Activated T-cell treated with anti-CD3 and anti-CD28 coated beads, Interleukin-2, amount 50 U/mL, for 1 hour (primary cell): ENCODE data around the gene CAMSAP3.

Experiments used
- DNase-seq: peaks from one replicate; pipeline ENCODE4 v3.0.0-alpha.2; 2020

Gene CAMSAP3

DNA sequence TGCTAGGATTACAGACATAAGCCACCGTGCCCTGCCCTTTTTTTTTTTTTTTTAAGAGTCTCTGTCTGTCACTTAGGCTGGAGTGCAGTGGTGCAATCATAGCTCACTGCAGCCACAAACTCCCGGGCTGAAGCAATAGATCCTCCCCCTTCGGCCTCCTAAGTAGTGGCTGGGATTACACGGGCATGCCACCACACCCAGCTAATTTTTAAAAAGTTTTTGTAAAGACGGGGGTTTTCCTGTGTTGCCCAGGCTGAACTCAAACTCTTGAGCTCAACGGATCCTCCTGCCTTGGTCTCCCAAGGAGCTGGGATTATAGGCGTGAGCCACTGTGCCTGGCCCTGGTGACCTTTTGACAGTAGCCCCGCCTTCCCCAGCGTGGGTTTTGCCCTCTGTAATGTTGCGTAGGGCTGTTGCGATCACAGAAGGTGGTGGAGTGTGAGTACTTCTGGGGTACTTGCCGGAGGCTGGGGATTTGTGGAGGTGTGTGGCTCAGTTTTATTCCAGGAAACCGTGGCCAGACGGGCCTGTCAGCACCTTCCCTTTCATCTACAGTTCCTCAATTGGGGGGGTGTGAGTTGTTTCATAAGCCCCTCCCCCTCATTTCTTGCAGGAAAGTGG, 61.6 kb downstream of the CAMSAP3 start:
- no peak for DNase-seq

DNA sequence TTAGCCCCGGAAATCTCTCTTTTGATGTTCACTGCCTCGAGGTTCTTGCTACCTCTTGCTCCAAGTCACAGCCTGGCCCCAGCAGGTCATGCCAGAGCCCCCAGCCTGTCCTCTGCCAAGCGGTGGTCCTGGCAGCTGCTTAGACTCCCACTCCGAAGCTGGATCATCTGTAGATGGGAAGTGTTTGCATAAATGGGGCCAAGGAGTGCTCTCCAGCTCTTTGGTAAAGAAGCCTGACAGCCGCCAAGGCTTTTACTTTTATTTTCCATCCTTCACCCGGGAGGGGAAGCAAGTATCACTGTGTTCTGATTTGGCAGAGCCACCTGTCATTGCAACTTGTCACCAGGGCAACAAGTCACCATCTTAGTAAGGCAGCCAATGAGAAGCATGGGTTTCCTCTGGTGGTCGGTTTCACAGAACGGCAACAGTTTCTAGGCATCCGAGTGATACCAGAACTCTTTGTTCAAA, 62.6 kb downstream of the CAMSAP3 start:
- DNase-seq: peak; percentile 35

DNA sequence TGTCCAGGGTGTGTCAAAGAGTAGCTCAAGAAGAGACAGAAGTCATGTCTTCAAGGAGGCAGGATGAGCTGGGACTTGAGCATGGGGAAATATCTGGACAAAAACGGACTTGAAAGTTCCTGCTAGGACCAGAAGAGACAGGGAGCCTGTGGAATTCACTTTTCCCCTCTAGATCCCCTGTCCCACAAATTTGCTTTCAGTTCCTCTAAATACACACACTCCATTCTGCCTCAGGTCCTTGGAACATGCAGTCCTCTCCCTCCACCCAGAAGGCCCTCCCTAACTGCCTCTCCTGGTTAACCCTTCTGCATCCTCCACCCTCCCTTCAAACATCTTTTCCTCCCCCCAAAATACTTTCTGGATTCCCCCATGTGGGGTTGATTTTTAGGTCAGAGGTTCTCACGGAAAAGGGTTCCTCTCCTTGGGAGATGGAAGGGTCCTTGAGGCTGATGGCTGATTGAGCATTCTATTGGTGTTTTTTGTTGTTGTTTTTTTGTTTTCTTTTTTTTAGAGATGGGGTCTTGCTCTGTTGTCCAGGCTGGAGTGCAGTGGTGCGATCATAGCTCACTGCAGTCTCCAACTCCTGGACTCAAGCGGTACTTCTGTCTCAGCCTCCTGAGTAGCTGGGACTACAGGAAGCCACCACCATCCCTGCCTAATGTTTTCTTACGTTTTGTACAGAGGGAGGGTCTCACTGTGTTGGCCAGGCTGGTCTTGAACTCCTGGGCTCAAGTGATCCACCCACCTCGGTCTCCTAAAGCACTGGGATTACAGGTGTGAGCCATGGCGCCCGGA, 66.3 kb downstream of the CAMSAP3 start:
- DNase-seq: no peak

DNA sequence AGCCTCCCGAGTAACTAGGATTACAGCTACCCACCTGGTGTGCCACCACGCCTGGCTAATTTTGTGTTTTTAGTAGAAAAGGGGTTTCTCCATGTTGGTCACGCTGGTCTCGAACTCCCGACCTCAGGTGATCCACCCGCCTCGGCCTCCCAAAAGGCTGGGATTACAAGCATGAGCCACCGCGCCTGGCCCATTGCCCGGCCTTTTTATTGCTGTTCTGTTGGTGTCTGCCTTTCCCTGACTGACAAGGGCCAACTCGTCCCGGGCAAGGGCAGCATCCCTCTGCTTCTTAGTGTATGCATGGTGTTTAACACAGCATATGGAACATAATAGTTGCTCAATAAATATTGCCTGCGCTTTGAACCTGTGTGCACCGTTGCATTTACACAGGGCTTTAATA, 67.0 kb downstream of the CAMSAP3 start:
- DNase-seq: no peak

DNA sequence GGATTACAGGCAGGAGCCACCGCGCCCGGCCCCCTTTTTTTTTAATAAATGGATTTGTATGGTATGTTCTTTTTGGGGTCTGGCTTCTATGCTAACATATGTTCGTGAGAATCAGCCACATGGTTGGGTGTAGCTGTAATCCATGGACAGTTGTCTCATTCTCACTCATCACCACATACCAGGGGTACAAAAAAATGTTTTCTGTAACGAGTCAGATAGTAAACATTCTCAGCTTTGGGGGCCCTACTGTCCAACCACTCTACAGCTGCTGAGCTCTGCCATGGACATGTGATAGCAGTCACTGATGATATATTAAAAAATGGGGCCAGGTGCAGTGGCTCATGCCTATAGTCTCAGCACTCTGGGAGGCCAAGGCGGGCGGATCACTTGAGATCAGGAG, 68.0 kb downstream of the CAMSAP3 start:
- no peak for DNase-seq

DNA sequence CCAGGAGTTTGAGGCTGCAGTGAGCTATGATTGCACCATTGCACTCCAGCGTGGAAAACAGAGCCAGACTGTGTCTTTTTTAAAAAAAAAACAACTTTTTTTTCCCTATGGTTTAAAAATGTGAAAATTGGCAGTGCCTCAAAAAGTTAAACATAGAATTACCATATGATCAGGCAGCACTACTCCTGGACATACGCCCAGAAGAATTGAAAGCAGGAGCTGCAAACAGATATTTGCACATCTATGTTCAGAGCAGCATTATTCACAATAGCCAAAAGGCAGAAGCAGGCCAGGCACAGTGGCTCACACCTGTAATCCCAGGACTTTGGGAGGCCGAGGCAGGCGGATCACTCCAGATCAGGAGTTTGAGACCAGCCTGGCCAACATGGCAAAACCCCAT, 69.4 kb downstream of the CAMSAP3 start:
- no peak for DNase-seq
